ENCODE data around the gene C12orf56. TPM values are rescaled to one million over a fixed set of nuclear protein-coding genes. Genes with fewer than 3 reads are reported as not detected.
"Not testable (repeated sequence)": the region's sequence is repeated elsewhere in the genome, so short reads cannot be mapped to it uniquely, and the experiment has no call there.

Gene C12orf56
- polyA plus RNA-seq, 3 donors: not detected

- no peak overlapping the region for H3K27ac ChIP-seq (ENCODE audit: low read depth, low read length)
- WGBS, 3 donors: 64 to 84% (median 80%) methylated on average over 3 of the region's 3 CpGs
Observed at GRCh38 chr12:64323476-64324225, 66.9 kb downstream of the C12orf56 start.

DNA sequence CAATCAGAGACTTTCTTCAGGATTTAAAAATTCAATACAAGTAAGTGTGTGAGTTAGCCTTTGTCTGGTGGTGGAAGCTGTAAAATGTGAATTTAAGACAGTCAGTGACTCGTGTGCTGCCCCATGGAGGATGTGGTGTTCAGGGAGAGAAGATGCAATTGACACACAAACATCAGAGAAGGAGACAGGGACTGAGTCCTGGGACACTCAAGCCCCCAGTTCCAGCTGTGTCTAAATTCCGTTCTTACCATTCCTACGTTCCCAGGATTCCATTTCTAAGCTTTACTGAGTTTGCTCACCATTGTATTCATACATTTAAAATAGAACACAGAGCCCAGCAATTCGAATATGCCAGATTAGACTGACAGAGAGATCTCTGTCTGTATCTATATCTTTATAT is 67.6 kb downstream of the C12orf56 start:
- H3K27ac ChIP-seq (ENCODE audit: low read depth, low read length): no peak overlapping the region
- WGBS, 3 donors: 64 to 85% (median 73%) methylated on average over 4 of the region's 4 CpGs

- 39 to 58% (median 45%) methylated on average over 1 of the region's 1 CpG for WGBS, 3 donors
- no peak overlapping the region for H3K27ac ChIP-seq (ENCODE audit: low read depth, low read length)
Observed at GRCh38 chr12:64320611-64321010, 69.9 kb downstream of the C12orf56 start.

- H3K27ac ChIP-seq (ENCODE audit: low read depth, low read length): not testable (repeated sequence)
- WGBS, 3 donors: 85 to 94% (median 90%) methylated on average over 23 of the region's 23 CpGs
Observed at GRCh38 chr12:64319540-64320225, 70.9 kb downstream of the C12orf56 start.

- WGBS, 3 donors: 40 to 43% (median 41%) methylated on average over 3 of the region's 3 CpGs
- no peak overlapping the region for H3K27ac ChIP-seq (ENCODE audit: low read depth, low read length)
Observed at GRCh38 chr12:64318605-64319004, 72.0 kb downstream of the C12orf56 start.

- 91 to 94% (median 92%) methylated on average over 4 of the region's 4 CpGs for WGBS, 3 donors
- H3K27ac ChIP-seq (ENCODE audit: low read depth, low read length): no peak overlapping the region
Observed at GRCh38 chr12:64311877-64312276, 78.7 kb downstream of the C12orf56 start.

- WGBS, 3 donors: 57 to 66% (median 65%) methylated on average over 10 of the region's 10 CpGs
- H3K27ac ChIP-seq (ENCODE audit: low read depth, low read length): no peak overlapping the region
Observed at GRCh38 chr12:64304571-64304970, 86.0 kb downstream of the C12orf56 start.

DNA sequence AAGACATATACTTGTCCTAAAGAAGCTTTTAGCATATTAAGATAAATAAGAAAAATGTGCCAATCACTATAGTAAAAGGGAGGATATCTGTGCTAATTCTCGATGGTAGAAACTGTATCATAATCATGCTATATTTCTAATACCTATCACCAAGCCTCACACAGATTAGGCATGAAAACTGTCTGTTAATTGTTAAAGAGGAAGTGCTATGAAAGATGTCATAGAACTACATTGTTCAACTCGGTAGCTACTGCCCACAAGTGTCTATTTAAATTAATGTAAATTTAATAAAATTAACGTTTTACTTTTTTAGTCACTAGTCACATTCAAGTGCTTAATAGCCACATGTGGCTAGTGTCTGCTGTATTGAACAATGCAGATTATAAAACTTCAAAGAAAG is 90.9 kb downstream of the C12orf56 start:
- H3K27ac ChIP-seq (ENCODE audit: low read depth, low read length): no peak overlapping the region
- WGBS, 3 donors: 53 to 73% (median 57%) methylated on average over 3 of the region's 3 CpGs

DNA sequence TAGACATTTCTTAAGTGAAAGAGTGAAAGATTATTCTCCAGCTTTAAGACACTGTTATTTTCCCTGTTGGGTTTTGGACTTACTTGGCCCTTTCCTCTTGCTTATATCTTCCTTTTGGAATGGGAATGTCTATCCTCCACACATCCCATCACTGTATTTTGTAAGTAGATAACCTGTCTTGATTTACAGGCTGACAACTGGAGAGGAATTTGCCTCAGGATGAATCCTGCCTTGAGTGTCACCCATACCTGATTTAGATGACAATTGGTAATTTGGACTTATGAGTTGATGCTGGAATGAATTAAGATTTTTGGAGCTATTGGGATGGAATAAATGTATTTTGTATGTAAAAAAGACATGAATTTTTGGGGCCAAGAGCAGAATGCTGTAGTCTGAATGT is 94.3 kb downstream of the C12orf56 start:
- no peak overlapping the region for H3K27ac ChIP-seq (ENCODE audit: low read depth, low read length)

- H3K27ac ChIP-seq (ENCODE audit: low read depth, low read length): no peak overlapping the region
- 71 to 85% (median 79%) methylated on average over 4 of the region's 4 CpGs for WGBS, 3 donors
Observed at GRCh38 chr12:64293654-64294364, 96.7 kb downstream of the C12orf56 start.

GRCh38 chr12:64293174-64293573 is 97.4 kb downstream of the C12orf56 start:
- not testable (repeated sequence) for H3K27ac ChIP-seq (ENCODE audit: low read depth, low read length)
- WGBS, 3 donors: 92 to 95% (median 93%) methylated on average over 4 to 14 of the region's 15 CpGs

GRCh38 chr12:64286521-64286920 is 104.0 kb downstream of the C12orf56 start:
- WGBS, 3 donors: 50 to 83% (median 69%) methylated on average over 4 of the region's 4 CpGs
- no peak overlapping the region for H3K27ac ChIP-seq (ENCODE audit: low read depth, low read length)

DNA sequence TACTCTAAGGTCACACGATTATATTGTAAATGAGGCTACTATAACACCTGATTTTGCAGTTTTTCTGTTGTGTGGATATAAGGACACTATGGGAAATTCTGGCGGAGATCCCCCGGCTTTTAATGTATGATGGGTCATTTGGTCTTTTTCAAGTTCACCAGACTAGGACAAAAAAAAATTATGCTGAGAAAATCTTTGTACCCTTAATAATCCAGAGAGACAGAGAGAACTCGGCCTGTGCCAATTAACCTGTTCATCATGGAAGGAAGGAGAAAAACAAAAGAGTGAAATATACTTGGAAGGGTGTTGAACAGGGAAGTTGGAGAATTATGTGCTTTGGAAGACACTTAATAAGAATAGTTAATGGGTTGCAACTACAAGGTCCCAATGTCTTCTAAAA is 106.3 kb downstream of the C12orf56 start:
- no peak overlapping the region for H3K27ac ChIP-seq (ENCODE audit: low read depth, low read length)
- WGBS, 3 donors: 88 to 89% (median 89%) methylated on average over 4 of the region's 4 CpGs

DNA sequence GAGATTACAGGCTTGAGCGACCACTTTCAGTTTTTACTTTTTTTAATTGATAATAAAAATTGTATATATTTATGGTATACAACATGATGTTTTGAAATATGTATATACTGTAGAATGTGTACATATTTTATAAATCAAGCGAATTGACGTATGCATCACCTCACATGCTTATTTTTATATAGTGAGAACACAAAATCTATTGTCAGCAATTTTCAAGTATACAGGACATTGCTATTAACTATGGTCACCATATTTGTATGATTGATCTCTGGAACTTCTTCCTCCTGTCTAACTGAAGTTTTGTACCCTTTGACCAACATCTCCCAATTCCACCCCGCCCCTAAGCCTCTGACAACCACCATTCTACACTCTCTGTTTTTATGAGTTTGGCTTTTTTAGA is 112.1 kb downstream of the C12orf56 start:
- H3K27ac ChIP-seq (ENCODE audit: low read depth, low read length): no peak overlapping the region
- 88 to 94% (median 93%) methylated on average over 4 of the region's 4 CpGs for WGBS, 3 donors

- no peak overlapping the region for H3K27ac ChIP-seq (ENCODE audit: low read depth, low read length)
- 68 to 73% (median 69%) methylated on average over 11 of the region's 11 CpGs for WGBS, 3 donors
Observed at GRCh38 chr12:64273527-64274403, 116.8 kb downstream of the C12orf56 start.

DNA sequence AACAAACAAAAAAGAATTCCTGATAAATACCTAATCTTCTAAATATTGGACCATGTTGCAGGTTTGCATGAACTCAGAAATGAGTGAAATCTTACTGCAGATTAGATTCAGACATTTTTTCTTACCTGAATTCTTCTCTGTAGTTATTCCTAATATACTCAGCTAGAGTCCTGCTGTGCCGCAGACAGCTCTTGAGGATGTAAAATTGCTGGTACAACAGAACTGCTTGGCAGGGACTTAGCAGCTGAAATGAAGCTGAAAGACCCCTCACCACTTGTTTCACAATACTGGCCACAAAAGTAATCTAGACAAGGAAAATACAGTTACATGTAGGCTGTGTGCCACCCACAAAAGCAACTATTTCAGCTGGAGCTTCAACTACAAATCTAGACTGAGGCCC is 120.1 kb downstream of the C12orf56 start:
- WGBS, 3 donors: 74 to 94% (median 81%) methylated on average over 1 of the region's 1 CpG
- no peak overlapping the region for H3K27ac ChIP-seq (ENCODE audit: low read depth, low read length)

DNA sequence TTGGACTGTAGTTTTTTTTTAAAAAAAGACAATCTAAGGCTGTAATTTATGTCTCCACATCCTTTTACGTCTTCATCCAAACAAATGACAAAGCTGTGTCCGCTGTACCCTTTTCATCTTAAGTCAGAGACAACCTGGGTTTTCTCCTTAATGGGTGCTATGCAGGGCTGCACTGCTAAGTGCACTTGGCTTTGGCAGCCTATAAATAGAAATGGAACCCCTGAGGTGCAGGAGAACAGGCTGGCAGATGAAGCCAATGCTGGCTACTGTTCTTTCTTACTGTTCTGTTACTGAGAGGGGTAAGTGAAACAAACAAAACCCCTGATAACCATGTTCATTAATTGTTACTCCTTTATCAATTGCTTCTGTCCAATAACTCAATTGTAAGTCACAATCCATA is 121.4 kb downstream of the C12orf56 start:
- no peak overlapping the region for H3K27ac ChIP-seq (ENCODE audit: low read depth, low read length)
- WGBS, 3 donors: 52 to 95% (median 80%) methylated on average over 2 of the region's 2 CpGs

DNA sequence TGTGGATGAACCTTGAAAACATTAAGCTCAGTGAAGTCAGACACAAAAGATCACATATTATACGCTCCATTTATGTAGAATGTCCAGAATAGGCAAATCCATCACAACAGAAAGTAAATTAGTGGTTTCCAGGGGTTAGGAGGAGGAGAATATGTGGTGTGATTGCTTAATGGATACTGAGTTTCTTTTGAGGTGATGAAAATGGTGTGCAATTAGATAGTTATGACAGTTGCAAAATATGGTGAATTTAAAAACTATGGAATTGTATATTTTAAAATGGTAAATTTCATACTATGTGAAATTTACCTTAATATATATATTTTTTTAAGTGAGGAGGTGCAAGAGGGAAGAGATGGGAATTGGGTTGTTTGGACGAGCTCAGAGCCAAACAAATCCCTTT is 122.1 kb downstream of the C12orf56 start:
- no peak overlapping the region for H3K27ac ChIP-seq (ENCODE audit: low read depth, low read length)
- 0 to 41% (median 0%) methylated on average over 2 of the region's 2 CpGs for WGBS, 3 donors
